ENCODE data around the gene PCMTD2. TPM values are rescaled to one million over a fixed set of nuclear protein-coding genes. Genes with fewer than 3 reads are reported as not detected.

The PCMTD2 gene
- total and polyA plus RNA-seq, 2 of the 13 experiments (the other 11 are each of a cell fraction or from before 2014, with no cell fraction given), result 47.0 to 76.9 TPM

GRCh38 chr20:64228086-64228653 lies 27.4 kb upstream of the PCMTD2 start:
- Histone ChIP-seq H3K4me1 (ENCODE audit: insufficient read depth, low read length) (peaks cover 23% of the 10 kb centered on the region), H3K36me3 (replicated peaks in 1 of 2; ENCODE audit: control insufficient read depth in 1 of 2, insufficient read depth in 2 of 2, low read length in 2 of 2) (no peaks in the 10 kb centered on the region), H3K27me3 (ENCODE audit: control insufficient read depth in 1 of 2, insufficient read depth in 2 of 2, low read length in 2 of 2) (peaks cover 16 to 69% of the 10 kb centered on the region in 2 experiments), H3K27ac (ENCODE audit: extremely low read length, insufficient read depth, low read length) (no peak overlapping the region), H3K9me3 (ENCODE audit: low read length) (no peaks in the 10 kb centered on the region), H3K9ac (ENCODE audit: insufficient read depth, low read depth, low read length) (no peak overlapping the region), H3K4me3 (replicated peaks in 1 of 3; ENCODE audit: insufficient read depth in 1 of 3, low read depth in 2 of 3, low read length in 3 of 3) (no peak overlapping the region), H2AFZ (ENCODE audit: low read length) (no peak overlapping the region), H3K4me2 (ENCODE audit: low read depth, low read length) (no peak overlapping the region), H3K79me2 (ENCODE audit: insufficient read depth, low read length) (no peaks in the 10 kb centered on the region), H4K20me1 (ENCODE audit: insufficient read depth, low read length) (no peaks in the 10 kb centered on the region)
- WGBS (ENCODE audit: low lambda C conversion rate), result 48% methylated on average over 8 of the region's 8 CpGs
- BruUV-seq (replicated peaks), result no TSS peak
- POLR2A ChIA-PET, result interaction anchor here (1.9 kb wide), 1 partner anchor 8 kb away, joined by 4 read pairs; no protein-coding TSS in a partner anchor
- in situ Hi-C loops (cut with HindIII; ENCODE audit: extremely low pct_ligation_motif_present, low pct_unique_long_range_greater_than_20kb) (no loop called here), intact Hi-C loops (cut with micrococcal nuclease; ENCODE audit: unreplicated experiment) (no loop called here)
- FAIRE-seq, result no peak
- TF ChIP-seq ZNF530 (CRISPR knock-in tag; IDR thresholded peaks at IDR 0.05; ENCODE audit: low read depth) (no peak), NR3C1 (CRISPR knock-in tag; IDR thresholded peaks at IDR 0.05) (no peak), BHLHE40 (IDR thresholded peaks at IDR 0.05; ENCODE audit: low read length) (no peak), FOXO4 (CRISPR knock-in tag; conservative IDR thresholded peaks at IDR 0.05) (0 out of 2 replicates have a peak, but pooled peaks have one; percentile 56), RBFOX2 (IDR thresholded peaks at IDR 0.05; ENCODE audit: low read depth, low read length) (no peak), SP140L (CRISPR knock-in tag; IDR thresholded peaks at IDR 0.05; ENCODE audit: borderline replicate concordance) (no peak), KMT2A (CRISPR knock-in tag; IDR thresholded peaks at IDR 0.05) (no peak)
- CTCF ChIA-PET (ENCODE audit: low intra/inter-chr PET ratio, low total read pairs), result no interaction called here
- DNase-seq (ENCODE audit: low spot score), result no peak
- ATAC-seq, result no peak
